Adrenal gland (tissue), 12 donors: ENCODE data around the gene VIT. TPM values are rescaled to one million over a fixed set of nuclear protein-coding genes. Genes with fewer than 3 reads are reported as not detected.

ENCODE experiments used
- DNase-seq, 7 donors: peaks; one replicate each; pipeline ENCODE4 v3.0.0-alpha.2; 2019 to 2020
- H3K27ac ChIP-seq, 5 donors: fragments of 200-600 bp; sonication (generic) in 4 of 5; 1 replicate in 3 of 5; 2 replicates in 2 of 5; pipeline versions ENCODE4 v1.5.1 to v1.8.0; 2016 to 2020; ENCODE audit warnings: mild to moderate bottlenecking in 1 of 5
- H3K27me3 ChIP-seq: fragments of 200-600 bp; 2 replicates; pipeline ENCODE4 v1.8.0; 2021
- H3K36me3 ChIP-seq, 2 donors: fragments of 200-600 bp; replicated peaks in 1 of 2; 1 replicate in 1 of 2; 2 replicates in 1 of 2; pipeline versions ENCODE4 v1.5.1 to v1.8.0; 2018 to 2022
- H3K4me1 ChIP-seq, 2 donors: fragments of 200-600 bp; replicated peaks in 1 of 2; 1 replicate in 1 of 2; 2 replicates in 1 of 2; pipeline versions ENCODE4 v1.5.1 to v1.8.0; 2018 to 2021
- H3K4me3 ChIP-seq, 4 donors: fragments of 200-600 bp; sonication (generic) in 3 of 4; one replicate each; pipeline ENCODE4 v1.5.1; 2016 to 2018
- H3K9me3 ChIP-seq, 3 donors: fragments of 200-600 bp; sonication (generic) in 1 of 3; replicated peaks in 1 of 3; 1 replicate in 2 of 3; 2 replicates in 1 of 3; pipeline versions ENCODE4 v1.5.1 to v1.8.0; 2016 to 2021
- POLR2A ChIP-seq, 2 donors: fragments of 450-650 bp; IDR thresholded peaks; one replicate each; pipeline ENCODE4 v1.6.1; 2017; ENCODE audit warnings: antibody characterized with exemption in 2 of 2, mild to moderate bottlenecking in 2 of 2, moderate library complexity in 1 of 2
- WGBS, 4 donors: extraction: QIAGEN DNeasy Blood & Tissue Kit in 2 of 4; methylation state at CpG; one replicate each; pipeline versions ENCODE4 v1.1.5 to v1.1.7; 2013 to 2017; 5-methylcytosine and 5-hydroxymethylcytosine counted together
- intact Hi-C, 2 donors: fragments of 100-400 bp; cut with DNase I; formaldehyde crosslinking; loops; one replicate each; pipeline versions ENCODE4 v1.14.1 to v1.15.0; 2022 to 2023
- polyA plus RNA-seq, 3 donors: library from polyadenylated mRNA; stranded (reverse); fragments of 200-250 nt in 2 of 3; fragments of 350-450 nt in 1 of 3; fragmentation: Illumina TruSeq in 1 of 3; extraction: RNeasy Lipid Tissue Mini Kit (QIAGEN cat#74804) in 1 of 3; gene quantifications; one replicate each; pipeline ENCODE4 v1.2.3, GENCODE V29; 2013 to 2014
- total RNA-seq, 9 donors: library from RNA; depleted of rRNA in 4 of 9; stranded (reverse); fragments of >200 nt in 4 of 9; fragments of 120-200 nt in 1 of 9; fragmentation: NEBNext Ultra II Directional in 1 of 9; extraction: Animal tissue kit (Norgen Biotek cat#: 25700) in 1 of 9; gene quantifications; one replicate each; pipeline versions ENCODE4 v1.1.0 to v1.2.4, GENCODE V29; 2013 to 2023
- TF ChIP-seq, protein P1 (sequence below), 6 experiments: fragments of 450-650 bp in 4 of 6; fragments of 200-600 bp in 2 of 6; sonication (generic) in 1 of 6; IDR thresholded peaks; 1 replicate in 5 of 6; 2 replicates in 1 of 6; pipeline versions ENCODE4 v1.5.1 to v1.8.0; 2016 to 2021; ENCODE audit warnings: antibody characterized with exemption in 6 of 6, mild to moderate bottlenecking in 2 of 6, moderate library complexity in 1 of 6
- donor health status: healthy with polysubstance abuse.
- donor health status: Bipolar disorder and iron deficiency.
- donor health status: DM: yes; HTN: yes; CAD: no.
- donor health status: DM: no; HTN: no; CAD: no.
- donor health status: DM: no; HTN: no; CAD: no.
- donor health status: DM: yes; HTN: yes; CAD: no.

VIT gene
- total and polyA plus RNA-seq, 12 donors: 0.06 to 2.0 (median 0.40) TPM; not detected in 2

DNA sequence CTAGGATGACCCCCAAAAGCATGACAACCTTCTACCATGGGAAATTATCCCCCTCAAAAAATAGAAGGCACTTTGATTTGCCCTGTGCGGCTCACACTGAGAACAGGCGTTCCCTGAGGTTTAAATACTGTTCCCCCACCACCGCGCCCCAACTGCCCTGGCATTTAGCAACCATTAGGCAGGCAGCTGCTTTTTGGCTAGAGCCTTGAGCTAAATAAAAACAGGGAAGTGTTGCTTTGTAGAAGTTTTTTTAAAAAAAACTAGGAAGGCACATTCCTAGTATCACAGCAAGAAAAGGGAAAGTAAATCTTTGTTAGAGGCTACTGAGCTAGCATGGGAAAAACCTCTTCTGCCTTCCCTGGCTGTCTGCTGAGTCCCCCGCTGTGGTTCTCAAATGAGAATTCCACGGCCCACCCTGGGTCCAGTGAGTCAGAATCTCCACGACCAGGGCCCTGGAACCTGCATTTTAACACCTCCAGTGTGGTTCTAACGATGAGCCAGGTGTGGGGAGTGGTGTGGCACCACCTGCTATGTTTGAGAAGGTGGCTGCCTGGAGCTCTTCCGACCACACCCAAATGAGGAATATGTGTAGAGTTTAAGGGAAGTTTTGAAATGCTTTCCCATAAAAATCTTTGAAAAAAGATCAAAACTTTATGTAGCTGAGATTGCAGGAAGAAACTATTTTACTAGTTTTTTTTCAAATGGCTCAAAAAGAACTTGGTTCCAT is 66.4 kb downstream of the VIT start:
- no peaks in the 10 kb centered on the region for H3K4me1 ChIP-seq
- WGBS, 4 donors: 73 to 77% (median 76%) methylated on average over 9 of the region's 9 CpGs
- intact Hi-C loops: no loop called here

GRCh38 chr2:36769106-36769505 is 72.6 kb downstream of the VIT start:
- DNase-seq: no peak
- H3K27ac ChIP-seq: no peak overlapping the region
- intact Hi-C loops: no loop called here
- no peaks in the 10 kb centered on the region for H3K27me3 ChIP-seq
- no peak overlapping the region for H3K4me3 ChIP-seq
- H3K9me3 ChIP-seq: no peaks in the 10 kb centered on the region
- TF ChIP-seq, protein P1, sequence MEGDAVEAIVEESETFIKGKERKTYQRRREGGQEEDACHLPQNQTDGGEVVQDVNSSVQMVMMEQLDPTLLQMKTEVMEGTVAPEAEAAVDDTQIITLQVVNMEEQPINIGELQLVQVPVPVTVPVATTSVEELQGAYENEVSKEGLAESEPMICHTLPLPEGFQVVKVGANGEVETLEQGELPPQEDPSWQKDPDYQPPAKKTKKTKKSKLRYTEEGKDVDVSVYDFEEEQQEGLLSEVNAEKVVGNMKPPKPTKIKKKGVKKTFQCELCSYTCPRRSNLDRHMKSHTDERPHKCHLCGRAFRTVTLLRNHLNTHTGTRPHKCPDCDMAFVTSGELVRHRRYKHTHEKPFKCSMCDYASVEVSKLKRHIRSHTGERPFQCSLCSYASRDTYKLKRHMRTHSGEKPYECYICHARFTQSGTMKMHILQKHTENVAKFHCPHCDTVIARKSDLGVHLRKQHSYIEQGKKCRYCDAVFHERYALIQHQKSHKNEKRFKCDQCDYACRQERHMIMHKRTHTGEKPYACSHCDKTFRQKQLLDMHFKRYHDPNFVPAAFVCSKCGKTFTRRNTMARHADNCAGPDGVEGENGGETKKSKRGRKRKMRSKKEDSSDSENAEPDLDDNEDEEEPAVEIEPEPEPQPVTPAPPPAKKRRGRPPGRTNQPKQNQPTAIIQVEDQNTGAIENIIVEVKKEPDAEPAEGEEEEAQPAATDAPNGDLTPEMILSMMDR (IDR thresholded peaks at IDR 0.05): no peak
- TF ChIP-seq POLR2A (IDR thresholded peaks at IDR 0.05): no peak
- 73 to 80% (median 78%) methylated on average over 2 of the region's 2 CpGs for WGBS, 4 donors
- no peaks in the 10 kb centered on the region for H3K4me1 ChIP-seq
- H3K36me3 ChIP-seq: no peaks in the 10 kb centered on the region

More for the DNA sequence above, 66.4 kb downstream of the VIT start:
- TF ChIP-seq, protein P1 (IDR thresholded peaks at IDR 0.05): no peak
- TF ChIP-seq POLR2A (IDR thresholded peaks at IDR 0.05): no peak
- DNase-seq: no peak
- no peaks in the 10 kb centered on the region for H3K9me3 ChIP-seq
- no peak overlapping the region for H3K27ac ChIP-seq
- H3K4me3 ChIP-seq: no peak overlapping the region
- H3K36me3 ChIP-seq: no peaks in the 10 kb centered on the region
- H3K27me3 ChIP-seq: no peaks in the 10 kb centered on the region

DNA sequence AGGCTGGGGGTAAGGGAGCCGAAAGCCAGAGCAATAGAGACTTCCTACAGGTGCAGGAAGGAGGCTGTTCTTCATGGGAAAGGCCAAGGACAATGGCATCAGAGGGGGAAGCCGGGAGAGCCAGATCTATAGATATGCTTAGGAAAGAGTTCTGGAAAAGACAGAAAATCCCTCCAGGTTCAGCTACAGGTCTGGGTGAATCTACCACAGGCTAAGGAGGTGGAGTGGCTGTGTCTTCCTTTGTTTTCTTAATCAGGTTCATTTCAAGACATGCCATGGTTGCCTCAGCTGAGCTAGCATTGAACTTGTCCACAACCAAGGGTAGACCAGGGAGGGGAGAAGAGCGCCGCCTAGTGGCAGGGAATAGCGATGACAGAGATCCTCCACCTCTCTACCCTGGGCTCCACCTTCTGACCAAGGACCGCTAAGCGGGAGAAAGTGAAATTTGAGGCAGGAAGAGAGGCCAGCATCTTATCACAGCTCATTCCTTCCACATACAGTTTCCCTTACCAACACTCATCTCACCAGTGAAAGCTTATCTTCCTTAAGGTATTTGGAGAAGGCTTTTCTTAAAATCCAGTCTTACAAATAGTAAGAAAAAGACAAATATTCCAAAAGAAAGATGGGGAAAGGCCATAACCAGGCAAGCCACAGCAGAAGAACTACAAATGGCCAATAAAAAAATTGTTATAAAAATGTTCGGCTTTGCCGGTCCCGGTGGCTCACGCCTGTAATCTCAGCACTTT is 74.2 kb downstream of the VIT start:
- intact Hi-C loops: no loop called here
- H3K36me3 ChIP-seq: no peaks in the 10 kb centered on the region
- peak in 1 of 7 donors; percentile 33 for DNase-seq
- no peaks in the 10 kb centered on the region for H3K27me3 ChIP-seq
- WGBS, 4 donors: 60 to 62% (median 61%) methylated on average over 11 of the region's 11 CpGs
- TF ChIP-seq POLR2A (IDR thresholded peaks at IDR 0.05): no peak
- TF ChIP-seq, protein P1 (IDR thresholded peaks at IDR 0.05): peak in 4 of 6 experiments; percentile 11 to 48 (median 30)
- H3K4me3 ChIP-seq: no peak overlapping the region
- H3K9me3 ChIP-seq: no peaks in the 10 kb centered on the region
- H3K4me1 ChIP-seq: no peaks in the 10 kb centered on the region
- no peak overlapping the region for H3K27ac ChIP-seq

- H3K9me3 ChIP-seq: no peaks in the 10 kb centered on the region
- 71 to 78% (median 76%) methylated on average over 3 of the region's 3 CpGs for WGBS, 4 donors
- H3K36me3 ChIP-seq: no peaks in the 10 kb centered on the region
- intact Hi-C loops: no loop called here
- DNase-seq: no peak
- no peaks in the 10 kb centered on the region for H3K27me3 ChIP-seq
- TF ChIP-seq, protein P1 (IDR thresholded peaks at IDR 0.05): no peak
- TF ChIP-seq POLR2A (IDR thresholded peaks at IDR 0.05): no peak
- no peaks in the 10 kb centered on the region for H3K4me1 ChIP-seq
- no peak overlapping the region for H3K27ac ChIP-seq
- H3K4me3 ChIP-seq: no peak overlapping the region
Measured at GRCh38 chr2:36771671-36772070, 75.2 kb downstream of the VIT start.
